GM12878 (cell line): ENCODE results near the gene SLC25A13. TPM values are rescaled to one million over a fixed set of nuclear protein-coding genes. Genes with fewer than 3 reads are reported as not detected.

Experiments
- ATAC-seq: fragments of 200-7000 bp; cut with Tn5 transposase; 3 replicates; pipeline ENCODE4 v1.9.1; 2020; ENCODE audit warnings: mild to moderate bottlenecking, moderate library complexity
- BruUV-seq: library from RNA; stranded (reverse); fragments of 400-500 nt; replicated peaks from 2 replicates; lab custom pipeline; 2021; lab: Mats Ljungman, UMichigan
- CTCF ChIA-PET: fragments of 300-600 bp; sonication (Branson Sonifier 250); formaldehyde crosslinking; extraction: SDS; loops from one replicate; lab custom pipeline; 2021; ENCODE audit warnings: inconsistent platforms; lab: Yijun Ruan, JAX
- POLR2A ChIA-PET: fragments of 350-600 bp; formaldehyde crosslinking; extraction: SDS; loops from one replicate; lab custom pipeline; 2021; ENCODE audit warnings: inconsistent platforms; lab: Charles Lee
- RAD21 ChIA-PET: fragments of 300-600 bp; sonication (Branson Sonifier 250); formaldehyde crosslinking; loops from one replicate; lab custom pipeline; 2023; ENCODE audit warnings: antibody characterized with exemption; ENCODE audit not compliant: unreplicated experiment; lab: Charles Lee
- SMC1A ChIA-PET: fragments of 300-600 bp; sonication (Branson Sonifier 250); formaldehyde crosslinking; loops from one replicate; lab custom pipeline; 2023; ENCODE audit not compliant: unreplicated experiment, uncharacterized antibody; lab: Charles Lee
- DNase-seq: peaks from one replicate; pipeline ENCODE4 v3.0.0-alpha.2; 2011; ENCODE audit warnings: low read depth, low spot score
- FAIRE-seq: peaks from 3 replicates; lab custom pipeline; 2011; peaks lifted over from hg19 to GRCh38; lab: Jason Lieb, UNC
- H2AFZ ChIP-seq: 2 replicates; pipeline ENCODE4 v1.6.0; 2011; ENCODE audit warnings: low read depth, low read length, control low read depth; ENCODE audit not compliant: control insufficient read depth
- H3K27ac ChIP-seq: 2 replicates; pipeline ENCODE4 v1.5.1; 2011; ENCODE audit warnings: control low read depth; ENCODE audit not compliant: control insufficient read depth, insufficient read depth
- H3K27me3 ChIP-seq, 2 experiments: replicated peaks in 1 of 2; 2 replicates each; pipeline versions ENCODE4 v1.6.0 to v1.6.1; 2011; ENCODE audit warnings: low read length in 1 of 2; ENCODE audit not compliant: control insufficient read depth in 2 of 2, insufficient read depth in 2 of 2
- H3K36me3 ChIP-seq, 2 experiments: 2 replicates each; pipeline ENCODE4 v1.5.1; 2011; ENCODE audit warnings: low read length in 1 of 2; ENCODE audit not compliant: control insufficient read depth in 2 of 2, insufficient read depth in 2 of 2
- H3K4me1 ChIP-seq: 2 replicates; pipeline ENCODE4 v1.6.1; 2011; ENCODE audit warnings: mild to moderate bottlenecking, low read length, moderate library complexity, mixed read lengths; ENCODE audit not compliant: control insufficient read depth, insufficient read depth
- H3K4me2 ChIP-seq: 2 replicates; pipeline ENCODE4 v1.6.0; 2011; ENCODE audit warnings: control low read depth; ENCODE audit not compliant: control insufficient read depth, insufficient read depth
- H3K4me3 ChIP-seq: fragments of 200-600 bp; sonication (generic); 2 replicates; pipeline ENCODE4 v1.5.1; 2016
- H3K79me2 ChIP-seq: 2 replicates; pipeline ENCODE4 v1.6.0; 2011; ENCODE audit warnings: low read length; ENCODE audit not compliant: control insufficient read depth, insufficient read depth
- H3K9ac ChIP-seq: 2 replicates; pipeline ENCODE4 v1.8.0; 2011; ENCODE audit warnings: low read length, control low read depth, mixed read lengths; ENCODE audit not compliant: control insufficient read depth, insufficient read depth
- H3K9me3 ChIP-seq: replicated peaks from 3 replicates; pipeline ENCODE4 v1.5.1; 2011; ENCODE audit warnings: mild to moderate bottlenecking, low read length; ENCODE audit not compliant: control insufficient read depth, insufficient read depth
- H4K20me1 ChIP-seq: 2 replicates; pipeline ENCODE4 v1.6.0; 2011; ENCODE audit not compliant: control insufficient read depth, insufficient read depth
- ATF7 ChIP-seq: fragments of 450-650 bp; IDR thresholded peaks from 2 replicates; pipeline ENCODE4 v1.6.1; 2016; ENCODE audit warnings: low read depth, mild to moderate bottlenecking
- MTA2 ChIP-seq: fragments of 450-650 bp; IDR thresholded peaks from 2 replicates; pipeline ENCODE4 v1.6.1; 2016; ENCODE audit warnings: low read depth, mild to moderate bottlenecking, moderate library complexity
- RAD21 ChIP-seq: IDR thresholded peaks from 2 replicates; pipeline ENCODE4 v1.6.1; 2011; ENCODE audit warnings: mild to moderate bottlenecking, low read depth, low read length, moderate library complexity; ENCODE audit not compliant: insufficient read depth
- RCOR1 ChIP-seq: conservative IDR thresholded peaks from 2 replicates; pipeline ENCODE4 v1.6.1; 2012; ENCODE audit warnings: low read depth, low read length, improper control_type of control experiment
- RFX5 ChIP-seq: IDR thresholded peaks from 2 replicates; pipeline ENCODE4 v1.6.1; 2011; ENCODE audit warnings: low read depth, low read length, improper control_type of control experiment
- SIN3A ChIP-seq: IDR thresholded peaks from 2 replicates; pipeline ENCODE4 v1.6.1; 2012; ENCODE audit warnings: low read depth, low read length, improper control_type of control experiment
- SREBF1 ChIP-seq: IDR thresholded peaks from 2 replicates; pipeline ENCODE4 v1.6.1; 2012; ENCODE audit warnings: mild to moderate bottlenecking, low read length
- STAT1 ChIP-seq: fragments of 450-650 bp; conservative IDR thresholded peaks from 2 replicates; pipeline ENCODE4 v1.6.1; 2014; ENCODE audit warnings: antibody characterized with exemption, mild to moderate bottlenecking
- SUZ12 ChIP-seq: fragments of 200-600 bp; sonication (generic); IDR thresholded peaks from one replicate; pipeline ENCODE4 v1.6.1; 2018; ENCODE audit warnings: antibody characterized with exemption, mild to moderate bottlenecking; ENCODE audit not compliant: unreplicated experiment
- YY1 ChIP-seq: IDR thresholded peaks from 2 replicates; pipeline ENCODE4 v1.6.1; 2011; ENCODE audit warnings: low read depth, mild to moderate bottlenecking, low read length
- ZNF24 ChIP-seq: fragments of 450-650 bp; IDR thresholded peaks from 2 replicates; pipeline ENCODE4 v1.6.1; 2017; ENCODE audit warnings: antibody characterized with exemption, mild to moderate bottlenecking
- WGBS: methylation state at CpG from one replicate; pipeline ENCODE4 v1.1.6; 2016; ENCODE audit warnings: low lambda C conversion rate; ENCODE audit not compliant: insufficient replicate concordance, insufficient coverage; ENCODE audit errors: missing lambda C conversion rate; 5-methylcytosine and 5-hydroxymethylcytosine counted together
- in situ Hi-C: fragments of 300-500 bp; cut with MboI; formaldehyde crosslinking; loops from 9 replicates; pipeline ENCODE4 v1.14.3; 2018; ENCODE audit warnings: mixed read lengths
- intact Hi-C: fragments of 100-400 bp; cut with micrococcal nuclease; formaldehyde crosslinking; loops from one replicate; pipeline ENCODE4 v1.14.2; 2022; ENCODE audit not compliant: unreplicated experiment
- polyA plus RNA-seq, 11 experiments: library from polyadenylated mRNA; depleted of rRNA in 4 of 11; unstranded in 6 of 11; stranded (reverse) in 5 of 11; fragments of >200 nt; fragmentation: Nextera tagmentation in 4 of 11; fragmentation: Illumina TruSeq in 1 of 11; extraction: Ambion mirVana in 4 of 11; extraction: Trizol in 1 of 11; gene quantifications; 1 replicate in 1 of 11; 2 replicates in 10 of 11; pipeline versions ENCODE4 v1.2.1 to v1.2.3, GENCODE V29; 2011 to 2016; ENCODE audit warnings: inconsistent platforms in 2 of 11, missing spikeins in 2 of 11, low read depth in 1 of 11
- total RNA-seq, 4 experiments: library from RNA; depleted of rRNA in 3 of 4; stranded (reverse); fragments of >200 nt in 3 of 4; fragmentation: Illumina TruSeq in 1 of 4; extraction: Trizol in 1 of 4; gene quantifications; 2 replicates each; pipeline versions ENCODE4 v1.2.1 to v1.2.3, GENCODE V29; 2013 to 2021
- TF ChIP-seq, protein P1 (sequence below): fragments of 450-650 bp; IDR thresholded peaks from 2 replicates; pipeline ENCODE4 v1.6.1; 2014; ENCODE audit warnings: mild to moderate bottlenecking
- TF ChIP-seq, protein P2 (sequence below): fragments of 450-650 bp; IDR thresholded peaks from 2 replicates; pipeline ENCODE4 v1.6.1; 2017; ENCODE audit warnings: low read depth, mild to moderate bottlenecking, moderate library complexity
- TF ChIP-seq, protein P3 (sequence below), 3 experiments: IDR thresholded peaks in 2 of 3; conservative IDR thresholded peaks in 1 of 3; 2 replicates each; pipeline ENCODE4 v1.5.1; 2011; ENCODE audit warnings: low read depth in 3 of 3, low read length in 3 of 3, mild to moderate bottlenecking in 3 of 3, control low read depth in 2 of 3, moderate library complexity in 2 of 3, inconsistent platforms in 1 of 3, mixed read lengths in 1 of 3; ENCODE audit not compliant: control insufficient read depth in 2 of 3, insufficient read depth in 1 of 3; ENCODE audit errors: extremely low read depth in 1 of 3
- TF ChIP-seq, protein P4 (sequence below): fragments of 150-350 bp; IDR thresholded peaks from 2 replicates; pipeline ENCODE4 v1.6.1; 2016; ENCODE audit warnings: low read depth, low read length

Gene SLC25A13
- total and polyA plus RNA-seq, 10 of the 15 experiments (the other 5 are each of a cell fraction or from before 2014, with no cell fraction given): 7.0 to 24.7 (median 18.6) TPM

GRCh38 chr7:96244992-96245292 lies 77.0 kb downstream of the SLC25A13 start:
- Histone ChIP-seq H3K79me2 (no peaks in the 10 kb centered on the region), H4K20me1 (no peaks in the 10 kb centered on the region), H2AFZ (no peak overlapping the region), H3K4me3 (no peak overlapping the region), H3K9ac (no peak overlapping the region), H3K4me2 (no peak overlapping the region), H3K27me3 (no peaks in the 10 kb centered on the region), H3K36me3 (no peaks in the 10 kb centered on the region), H3K9me3 (no peaks in the 10 kb centered on the region), H3K4me1 (no peaks in the 10 kb centered on the region), H3K27ac (no peak overlapping the region)
- TF ChIP-seq, protein P1, sequence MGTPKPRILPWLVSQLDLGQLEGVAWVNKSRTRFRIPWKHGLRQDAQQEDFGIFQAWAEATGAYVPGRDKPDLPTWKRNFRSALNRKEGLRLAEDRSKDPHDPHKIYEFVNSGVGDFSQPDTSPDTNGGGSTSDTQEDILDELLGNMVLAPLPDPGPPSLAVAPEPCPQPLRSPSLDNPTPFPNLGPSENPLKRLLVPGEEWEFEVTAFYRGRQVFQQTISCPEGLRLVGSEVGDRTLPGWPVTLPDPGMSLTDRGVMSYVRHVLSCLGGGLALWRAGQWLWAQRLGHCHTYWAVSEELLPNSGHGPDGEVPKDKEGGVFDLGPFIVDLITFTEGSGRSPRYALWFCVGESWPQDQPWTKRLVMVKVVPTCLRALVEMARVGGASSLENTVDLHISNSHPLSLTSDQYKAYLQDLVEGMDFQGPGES: no peak
- TF ChIP-seq ZNF24 (no peak), MTA2 (no peak), RCOR1 (no peak), SREBF1 (no peak), RAD21 (no peak), SIN3A (no peak), ATF7 (no peak), STAT1 (no peak), YY1 (no peak), SUZ12 (no peak), RFX5 (no peak)
- TF ChIP-seq, protein P2, sequence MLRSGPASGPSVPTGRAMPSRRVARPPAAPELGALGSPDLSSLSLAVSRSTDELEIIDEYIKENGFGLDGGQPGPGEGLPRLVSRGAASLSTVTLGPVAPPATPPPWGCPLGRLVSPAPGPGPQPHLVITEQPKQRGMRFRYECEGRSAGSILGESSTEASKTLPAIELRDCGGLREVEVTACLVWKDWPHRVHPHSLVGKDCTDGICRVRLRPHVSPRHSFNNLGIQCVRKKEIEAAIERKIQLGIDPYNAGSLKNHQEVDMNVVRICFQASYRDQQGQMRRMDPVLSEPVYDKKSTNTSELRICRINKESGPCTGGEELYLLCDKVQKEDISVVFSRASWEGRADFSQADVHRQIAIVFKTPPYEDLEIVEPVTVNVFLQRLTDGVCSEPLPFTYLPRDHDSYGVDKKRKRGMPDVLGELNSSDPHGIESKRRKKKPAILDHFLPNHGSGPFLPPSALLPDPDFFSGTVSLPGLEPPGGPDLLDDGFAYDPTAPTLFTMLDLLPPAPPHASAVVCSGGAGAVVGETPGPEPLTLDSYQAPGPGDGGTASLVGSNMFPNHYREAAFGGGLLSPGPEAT: no peak
- TF ChIP-seq, protein P3, sequence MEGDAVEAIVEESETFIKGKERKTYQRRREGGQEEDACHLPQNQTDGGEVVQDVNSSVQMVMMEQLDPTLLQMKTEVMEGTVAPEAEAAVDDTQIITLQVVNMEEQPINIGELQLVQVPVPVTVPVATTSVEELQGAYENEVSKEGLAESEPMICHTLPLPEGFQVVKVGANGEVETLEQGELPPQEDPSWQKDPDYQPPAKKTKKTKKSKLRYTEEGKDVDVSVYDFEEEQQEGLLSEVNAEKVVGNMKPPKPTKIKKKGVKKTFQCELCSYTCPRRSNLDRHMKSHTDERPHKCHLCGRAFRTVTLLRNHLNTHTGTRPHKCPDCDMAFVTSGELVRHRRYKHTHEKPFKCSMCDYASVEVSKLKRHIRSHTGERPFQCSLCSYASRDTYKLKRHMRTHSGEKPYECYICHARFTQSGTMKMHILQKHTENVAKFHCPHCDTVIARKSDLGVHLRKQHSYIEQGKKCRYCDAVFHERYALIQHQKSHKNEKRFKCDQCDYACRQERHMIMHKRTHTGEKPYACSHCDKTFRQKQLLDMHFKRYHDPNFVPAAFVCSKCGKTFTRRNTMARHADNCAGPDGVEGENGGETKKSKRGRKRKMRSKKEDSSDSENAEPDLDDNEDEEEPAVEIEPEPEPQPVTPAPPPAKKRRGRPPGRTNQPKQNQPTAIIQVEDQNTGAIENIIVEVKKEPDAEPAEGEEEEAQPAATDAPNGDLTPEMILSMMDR (IDR thresholded peaks at IDR 0.05 in 2 of 3, conservative IDR thresholded peaks at IDR 0.05 in 1 of 3; ENCODE audit: control insufficient read depth in 2 of 3, extremely low read depth in 1 of 3, insufficient read depth in 1 of 3, low read depth in 3 of 3, low read length in 3 of 3): no peak
- TF ChIP-seq, protein P4, sequence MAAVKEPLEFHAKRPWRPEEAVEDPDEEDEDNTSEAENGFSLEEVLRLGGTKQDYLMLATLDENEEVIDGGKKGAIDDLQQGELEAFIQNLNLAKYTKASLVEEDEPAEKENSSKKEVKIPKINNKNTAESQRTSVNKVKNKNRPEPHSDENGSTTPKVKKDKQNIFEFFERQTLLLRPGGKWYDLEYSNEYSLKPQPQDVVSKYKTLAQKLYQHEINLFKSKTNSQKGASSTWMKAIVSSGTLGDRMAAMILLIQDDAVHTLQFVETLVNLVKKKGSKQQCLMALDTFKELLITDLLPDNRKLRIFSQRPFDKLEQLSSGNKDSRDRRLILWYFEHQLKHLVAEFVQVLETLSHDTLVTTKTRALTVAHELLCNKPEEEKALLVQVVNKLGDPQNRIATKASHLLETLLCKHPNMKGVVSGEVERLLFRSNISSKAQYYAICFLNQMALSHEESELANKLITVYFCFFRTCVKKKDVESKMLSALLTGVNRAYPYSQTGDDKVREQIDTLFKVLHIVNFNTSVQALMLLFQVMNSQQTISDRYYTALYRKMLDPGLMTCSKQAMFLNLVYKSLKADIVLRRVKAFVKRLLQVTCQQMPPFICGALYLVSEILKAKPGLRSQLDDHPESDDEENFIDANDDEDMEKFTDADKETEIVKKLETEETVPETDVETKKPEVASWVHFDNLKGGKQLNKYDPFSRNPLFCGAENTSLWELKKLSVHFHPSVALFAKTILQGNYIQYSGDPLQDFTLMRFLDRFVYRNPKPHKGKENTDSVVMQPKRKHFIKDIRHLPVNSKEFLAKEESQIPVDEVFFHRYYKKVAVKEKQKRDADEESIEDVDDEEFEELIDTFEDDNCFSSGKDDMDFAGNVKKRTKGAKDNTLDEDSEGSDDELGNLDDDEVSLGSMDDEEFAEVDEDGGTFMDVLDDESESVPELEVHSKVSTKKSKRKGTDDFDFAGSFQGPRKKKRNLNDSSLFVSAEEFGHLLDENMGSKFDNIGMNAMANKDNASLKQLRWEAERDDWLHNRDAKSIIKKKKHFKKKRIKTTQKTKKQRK: no peak
- WGBS: 100% methylated on average over 2 of the region's 2 CpGs
- CTCF ChIA-PET: no interaction called here
- DNase-seq (no peak), ATAC-seq (no peak), FAIRE-seq (no peak)
- RAD21 ChIA-PET: no interaction called here
- intact Hi-C loops (no loop called here), in situ Hi-C loops (no loop called here)
- BruUV-seq: no TSS peak
- POLR2A ChIA-PET: no interaction called here
- SMC1A ChIA-PET: interaction anchor here (1.0 kb wide), 1 partner anchor 170 kb away, joined by 3 read pairs; no protein-coding TSS in a partner anchor
